H1 (cell line): ENCODE results near the gene TMEM161A. TPM values are rescaled to one million over a fixed set of nuclear protein-coding genes. Genes with fewer than 3 reads are reported as not detected.

Experiments
- KDM1A ChIP-seq: fragments of 200-600, 300-600 bp; sonication (generic); IDR thresholded peaks from 2 replicates; pipeline ENCODE4 v1.7.1; 2016; ENCODE audit warnings: mild to moderate bottlenecking, low read length, borderline replicate concordance
- TAF7 ChIP-seq: optimal IDR thresholded peaks from 2 replicates; pipeline ENCODE3; 2011; ENCODE audit warnings: low read depth, mild to moderate bottlenecking, inconsistent platforms, low read length, moderate library complexity, borderline replicate concordance
- USF2 ChIP-seq: IDR thresholded peaks from 2 replicates; pipeline ENCODE4 v1.6.1; 2011; ENCODE audit warnings: low read length, improper control_type of control experiment
- polyA plus RNA-seq, 7 experiments: library from polyadenylated mRNA; depleted of rRNA in 3 of 7; stranded (reverse) in 5 of 7; unstranded in 2 of 7; fragments of >200 nt in 5 of 7; fragments of 200-250 nt in 2 of 7; gene quantifications; 1 replicate in 5 of 7; 2 replicates in 1 of 7; 4 replicates in 1 of 7; pipeline versions ENCODE4 v1.2.1 to v1.2.3, GENCODE V29; 2011 to 2013; ENCODE audit warnings: missing spikeins in 2 of 7, mixed read lengths in 2 of 7
- total RNA-seq: library from RNA; stranded (reverse); fragmentation: NEBNext Ultra II Directional; extraction: Animal tissue kit (Norgen Biotek cat#: 25700); gene quantifications from 2 replicates; pipeline ENCODE4 v1.2.1, GENCODE V29; 2021

The TMEM161A gene
- total and polyA plus RNA-seq, 2 of the 8 experiments (the other 6 are each of a cell fraction or from before 2014, with no cell fraction given), result 47.8 to 103 TPM

GRCh38 chr19:19087676-19088075 is 50.6 kb downstream of the TMEM161A start (continued):
- TF ChIP-seq USF2 (no peak), KDM1A (no peak), TAF7 (no peak)
